ENCODE data around the gene ACVR1B. TPM values are rescaled to one million over a fixed set of nuclear protein-coding genes. Genes with fewer than 3 reads are reported as not detected.

Gene ACVR1B
- total RNA-seq, 1 experiment from 2014 or later = 13.4 TPM

DNA sequence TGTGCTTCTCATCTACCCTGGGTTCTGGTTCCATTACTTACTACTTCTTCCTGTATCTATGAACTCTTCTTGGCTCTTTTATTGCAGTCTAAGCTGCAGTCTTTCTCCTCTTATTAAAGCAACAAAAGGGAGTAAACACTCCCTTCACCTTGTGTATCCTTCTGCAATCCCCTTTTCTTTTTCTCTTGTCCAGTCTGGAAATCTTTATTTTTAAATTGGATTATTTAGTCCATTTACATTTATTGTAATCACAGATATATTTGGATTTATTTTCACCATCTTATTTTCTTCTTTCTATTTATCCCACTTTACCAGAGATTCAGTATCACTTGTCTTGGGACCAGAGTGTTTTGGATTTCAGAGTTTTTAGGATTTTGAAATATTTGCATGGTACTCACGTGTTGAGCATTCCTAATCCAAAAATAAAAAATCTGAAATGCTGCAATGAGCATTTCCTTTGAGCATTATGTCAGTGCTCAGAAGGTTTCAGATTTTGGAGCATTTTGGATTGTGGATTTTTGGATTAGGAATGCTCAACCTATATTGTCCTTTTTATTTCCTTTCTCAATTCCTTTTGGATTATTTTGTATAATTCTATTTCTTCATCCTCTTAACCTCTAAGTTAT, 6.8 kb upstream of the ACVR1B start:
- TF ChIP-seq EZH2 (IDR thresholded peaks at IDR 0.05; ENCODE audit: low read depth) = no peak
- TF ChIP-seq, protein P1, sequence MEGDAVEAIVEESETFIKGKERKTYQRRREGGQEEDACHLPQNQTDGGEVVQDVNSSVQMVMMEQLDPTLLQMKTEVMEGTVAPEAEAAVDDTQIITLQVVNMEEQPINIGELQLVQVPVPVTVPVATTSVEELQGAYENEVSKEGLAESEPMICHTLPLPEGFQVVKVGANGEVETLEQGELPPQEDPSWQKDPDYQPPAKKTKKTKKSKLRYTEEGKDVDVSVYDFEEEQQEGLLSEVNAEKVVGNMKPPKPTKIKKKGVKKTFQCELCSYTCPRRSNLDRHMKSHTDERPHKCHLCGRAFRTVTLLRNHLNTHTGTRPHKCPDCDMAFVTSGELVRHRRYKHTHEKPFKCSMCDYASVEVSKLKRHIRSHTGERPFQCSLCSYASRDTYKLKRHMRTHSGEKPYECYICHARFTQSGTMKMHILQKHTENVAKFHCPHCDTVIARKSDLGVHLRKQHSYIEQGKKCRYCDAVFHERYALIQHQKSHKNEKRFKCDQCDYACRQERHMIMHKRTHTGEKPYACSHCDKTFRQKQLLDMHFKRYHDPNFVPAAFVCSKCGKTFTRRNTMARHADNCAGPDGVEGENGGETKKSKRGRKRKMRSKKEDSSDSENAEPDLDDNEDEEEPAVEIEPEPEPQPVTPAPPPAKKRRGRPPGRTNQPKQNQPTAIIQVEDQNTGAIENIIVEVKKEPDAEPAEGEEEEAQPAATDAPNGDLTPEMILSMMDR (conservative IDR thresholded peaks at IDR 0.05) = no peak

DNA sequence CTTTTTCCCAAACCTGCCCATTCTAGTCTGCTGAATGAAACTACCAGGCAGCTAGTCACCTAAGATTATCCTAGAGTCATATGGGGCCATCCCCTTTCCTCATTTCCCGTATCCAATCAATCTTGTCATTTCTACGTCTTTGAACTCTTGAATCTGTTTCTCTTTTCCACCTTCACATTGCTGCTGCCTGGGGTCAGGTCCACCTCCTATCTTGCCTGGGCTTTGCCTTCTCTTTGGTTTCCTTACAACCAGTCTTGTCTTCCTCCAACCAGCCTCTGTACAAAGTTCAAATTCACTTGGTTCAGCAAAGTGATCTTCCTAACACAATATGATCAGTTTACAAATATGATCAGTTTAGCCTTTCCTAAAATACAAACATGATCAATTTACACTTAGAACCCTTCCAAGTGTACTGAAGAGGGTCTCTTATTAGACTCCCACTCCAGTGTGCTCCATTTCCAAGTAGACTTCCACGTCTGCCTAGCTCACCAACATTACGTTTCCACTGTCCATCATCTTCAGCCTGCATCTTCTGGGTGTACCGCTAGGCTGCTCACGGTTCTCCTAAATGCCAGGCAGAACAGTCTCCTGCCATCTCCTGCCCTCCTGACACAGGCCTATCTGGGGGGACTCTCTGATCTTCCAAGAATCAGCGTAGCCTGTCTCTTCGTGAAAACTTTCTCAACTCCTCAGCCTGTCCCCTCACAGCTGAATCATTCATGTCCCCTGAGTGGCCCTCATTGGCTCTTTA, 4.1 kb upstream of the ACVR1B start:
- Histone ChIP-seq H3K27ac (no peak overlapping the region), H3K9me3 (ENCODE audit: insufficient read depth, low read depth) (peaks cover 10% of the 10 kb centered on the region; the same call in 1 of the 2 replicates), H3K4me1 (replicated peaks; ENCODE audit: insufficient read depth) (peaks cover 2% of the 10 kb centered on the region; the same call in 1 of the 2 replicates), H3K36me3 (ENCODE audit: low read depth) (no peaks in the 10 kb centered on the region), H3K4me3 (no peak overlapping the region), H3F3A (ENCODE audit: insufficient read depth, low read depth) (no peaks in the 10 kb centered on the region), H2AFZ (no peak overlapping the region), H3K27me3 (ENCODE audit: insufficient read depth, low read depth) (peaks cover 57% of the 10 kb centered on the region), H4K20me1 (ENCODE audit: insufficient read depth) (no peaks in the 10 kb centered on the region), H3K9me2 (ENCODE audit: insufficient read depth) (no peaks in the 10 kb centered on the region), H3K4me2 (no peak overlapping the region), H3K79me2 (ENCODE audit: low read depth) (peaks cover 6% of the 10 kb centered on the region)
- ChIA-PET CTCF (no interaction called here), POLR2A (ENCODE audit: unreplicated experiment) (no interaction called here)
- intact Hi-C loops (cut with micrococcal nuclease; ENCODE audit: unreplicated experiment) = no loop called here
- BruUV-seq (replicated peaks) = no TSS peak
- no peak for DNase-seq
- TF ChIP-seq EZH2 (IDR thresholded peaks at IDR 0.05; ENCODE audit: low read depth) = no peak
- TF ChIP-seq, protein P1 (conservative IDR thresholded peaks at IDR 0.05) = no peak

More for the DNA sequence above, 6.8 kb upstream of the ACVR1B start:
- no peaks in the 10 kb centered on the region for H4K20me1 ChIP-seq (ENCODE audit: insufficient read depth)
- no peak overlapping the region for H2AFZ ChIP-seq
- intact Hi-C loops (cut with micrococcal nuclease; ENCODE audit: unreplicated experiment) = no loop called here
- peaks cover 10% of the 10 kb centered on the region; the same call in 1 of the 2 replicates for H3K9me3 ChIP-seq (ENCODE audit: insufficient read depth, low read depth)
- H3K4me3 ChIP-seq = no peak overlapping the region
- BruUV-seq (replicated peaks) = no TSS peak
- H3K9me2 ChIP-seq (ENCODE audit: insufficient read depth) = no peaks in the 10 kb centered on the region
- H3K36me3 ChIP-seq (ENCODE audit: low read depth) = no peaks in the 10 kb centered on the region
- DNase-seq = no peak
- no peak overlapping the region for H3K27ac ChIP-seq
- ChIA-PET CTCF (no interaction called here), POLR2A (ENCODE audit: unreplicated experiment) (no interaction called here)
- peaks cover 60% of the 10 kb centered on the region for H3K27me3 ChIP-seq (ENCODE audit: insufficient read depth, low read depth)
- no peak overlapping the region for H3K4me2 ChIP-seq
- no peaks in the 10 kb centered on the region for H3F3A ChIP-seq (ENCODE audit: insufficient read depth, low read depth)
- H3K79me2 ChIP-seq (ENCODE audit: low read depth) = no peaks in the 10 kb centered on the region
- no peaks in the 10 kb centered on the region for H3K4me1 ChIP-seq (replicated peaks; ENCODE audit: insufficient read depth)

DNA sequence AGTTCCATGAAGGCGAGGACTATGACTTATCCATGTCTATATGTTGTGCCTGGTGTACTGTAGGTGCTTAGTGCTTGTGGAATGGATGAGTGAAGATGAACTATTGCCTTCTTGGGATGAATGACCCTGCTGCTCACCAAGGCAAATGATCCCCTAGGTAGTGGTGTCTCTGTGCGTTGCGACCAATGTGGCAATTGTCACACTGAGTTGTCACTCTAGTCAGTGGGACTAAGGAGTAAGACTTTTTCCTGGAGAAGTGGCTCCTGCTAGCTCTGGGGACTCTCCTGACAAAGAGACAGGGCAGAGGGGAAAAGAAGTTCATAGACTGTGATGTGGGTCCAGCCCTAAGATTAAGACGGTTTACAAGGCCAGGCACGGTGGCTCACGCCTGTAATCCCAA, 3.4 kb upstream of the ACVR1B start:
- peaks cover 9% of the 10 kb centered on the region; the same call in 1 of the 2 replicates for H3K4me1 ChIP-seq (replicated peaks; ENCODE audit: insufficient read depth)
- H4K20me1 ChIP-seq (ENCODE audit: insufficient read depth) = no peaks in the 10 kb centered on the region
- no peak overlapping the region for H3K4me2 ChIP-seq
- no peak overlapping the region for H3K27ac ChIP-seq
- TF ChIP-seq EZH2 (IDR thresholded peaks at IDR 0.05; ENCODE audit: low read depth) = no peak
- TF ChIP-seq, protein P1 (conservative IDR thresholded peaks at IDR 0.05) = no peak
- no peak for DNase-seq
- peaks cover 10% of the 10 kb centered on the region; the same call in 1 of the 2 replicates for H3K9me3 ChIP-seq (ENCODE audit: insufficient read depth, low read depth)
- H2AFZ ChIP-seq = no peak overlapping the region
- H3K79me2 ChIP-seq (ENCODE audit: low read depth) = peaks cover 9% of the 10 kb centered on the region
- ChIA-PET POLR2A (ENCODE audit: unreplicated experiment) (no interaction called here), CTCF (no interaction called here)
- no peak overlapping the region for H3K4me3 ChIP-seq
- no peaks in the 10 kb centered on the region for H3K36me3 ChIP-seq (ENCODE audit: low read depth)
- intact Hi-C loops (cut with micrococcal nuclease; ENCODE audit: unreplicated experiment) = no loop called here
- peaks cover 57% of the 10 kb centered on the region for H3K27me3 ChIP-seq (ENCODE audit: insufficient read depth, low read depth)
- H3F3A ChIP-seq (ENCODE audit: insufficient read depth, low read depth) = no peaks in the 10 kb centered on the region
- H3K9me2 ChIP-seq (ENCODE audit: insufficient read depth) = no peaks in the 10 kb centered on the region
- BruUV-seq (replicated peaks) = no TSS peak

Data from PC-9 (cell line).